Astrocyte (in vitro differentiated cells and primary cell): ENCODE data around the gene TRIM41. TPM values are rescaled to one million over a fixed set of nuclear protein-coding genes. Genes with fewer than 3 reads are reported as not detected.

Experiments
- DNase-seq: peaks from one replicate; pipeline ENCODE4 v3.0.0-alpha.2; 2010; ENCODE audit warnings: low read depth
- FAIRE-seq: peaks from 2 replicates; lab custom pipeline; 2011; peaks lifted over from hg19 to GRCh38; lab: Jason Lieb, UNC
- H2AFZ ChIP-seq: 2 replicates; pipeline ENCODE4 v1.6.0; 2012; ENCODE audit warnings: low read depth, low read length, inconsistent platforms
- H3K27ac ChIP-seq: 2 replicates; pipeline ENCODE4 v1.5.1; 2011; ENCODE audit warnings: low read depth, low read length, inconsistent platforms
- H3K27me3 ChIP-seq: 2 replicates; pipeline ENCODE4 v1.6.0; 2011; ENCODE audit warnings: low read length, inconsistent platforms; ENCODE audit not compliant: insufficient read depth
- H3K36me3 ChIP-seq: 2 replicates; pipeline ENCODE4 v1.5.1; 2011; ENCODE audit warnings: low read length, inconsistent platforms; ENCODE audit not compliant: insufficient read depth
- H3K4me1 ChIP-seq: 2 replicates; pipeline ENCODE4 v1.5.1; 2011; ENCODE audit warnings: low read length, inconsistent platforms; ENCODE audit not compliant: insufficient read depth
- H3K4me2 ChIP-seq: 2 replicates; pipeline ENCODE4 v1.6.0; 2012; ENCODE audit warnings: low read length, inconsistent platforms
- H3K4me3 ChIP-seq: 2 replicates; pipeline ENCODE4 v1.5.1; 2011; ENCODE audit warnings: low read depth, mild to moderate bottlenecking, low read length, inconsistent platforms; ENCODE audit not compliant: insufficient read depth
- H3K79me2 ChIP-seq: 2 replicates; pipeline ENCODE4 v1.6.0; 2012; ENCODE audit warnings: mild to moderate bottlenecking, low read length, inconsistent platforms; ENCODE audit not compliant: insufficient read depth
- H3K9ac ChIP-seq: 2 replicates; pipeline ENCODE4 v1.6.0; 2012; ENCODE audit warnings: mild to moderate bottlenecking, low read length, inconsistent platforms
- H3K9me3 ChIP-seq: 2 replicates; pipeline ENCODE4 v1.5.1; 2012; ENCODE audit warnings: low read depth, mild to moderate bottlenecking, low read length, inconsistent platforms; ENCODE audit not compliant: insufficient read depth
- H4K20me1 ChIP-seq: 2 replicates; pipeline ENCODE4 v1.6.0; 2012; ENCODE audit warnings: low read length, inconsistent platforms; ENCODE audit not compliant: insufficient read depth
- H3K27ac Mint-ChIP-seq: one replicate; pipeline ENCODE4 v1.8.0; 2021; ENCODE audit warnings: mild to moderate bottlenecking, mixed read lengths; ENCODE audit not compliant: unreplicated experiment
- H3K27me3 Mint-ChIP-seq: one replicate; pipeline ENCODE4 v1.8.0; 2021; ENCODE audit warnings: low read depth, mixed read lengths; ENCODE audit not compliant: unreplicated experiment
- H3K36me3 Mint-ChIP-seq: one replicate; pipeline ENCODE4 v1.8.0; 2021; ENCODE audit warnings: low read depth, mixed read lengths; ENCODE audit not compliant: unreplicated experiment
- H3K4me1 Mint-ChIP-seq: one replicate; pipeline ENCODE4 v1.8.0; 2021; ENCODE audit warnings: low read depth, mixed read lengths; ENCODE audit not compliant: unreplicated experiment
- H3K4me3 Mint-ChIP-seq: one replicate; pipeline ENCODE4 v1.8.0; 2021; ENCODE audit warnings: mild to moderate bottlenecking, moderate library complexity, mixed read lengths; ENCODE audit not compliant: unreplicated experiment
- H3K9me3 Mint-ChIP-seq: one replicate; pipeline ENCODE4 v1.8.0; 2021; ENCODE audit warnings: mild to moderate bottlenecking, mixed read lengths; ENCODE audit not compliant: unreplicated experiment
- CTCF ChIP-seq: IDR thresholded peaks from 2 replicates; pipeline ENCODE4 v1.5.1; 2011; ENCODE audit warnings: low read depth, mild to moderate bottlenecking, inconsistent platforms, low read length, moderate library complexity; ENCODE audit not compliant: insufficient read depth
- EZH2 ChIP-seq: IDR thresholded peaks from 2 replicates; pipeline ENCODE4 v1.6.1; 2012; ENCODE audit warnings: mild to moderate bottlenecking, low read length, inconsistent platforms; ENCODE audit not compliant: insufficient read depth
- total RNA-seq: library from RNA; stranded (reverse); gene quantifications from 2 replicates; pipeline ENCODE4 v1.2.1, GENCODE V29; 2021

TRIM41 gene
- total RNA-seq, 1 donor from 2014 or later, result 20.9 TPM

GRCh38 chr5:181194489-181195248, 28.4 kb upstream of the TRIM41 start:
- H3K27ac Mint-ChIP-seq, result no peak overlapping the region
- no peak overlapping the region for H3K4me3 Mint-ChIP-seq
- H3K4me3 ChIP-seq, result no peak overlapping the region
- no peak overlapping the region for H3K4me2 ChIP-seq
- no peak overlapping the region for H2AFZ ChIP-seq
- H3K4me1 Mint-ChIP-seq, result peaks cover 8% of the 10 kb centered on the region
- H3K79me2 ChIP-seq, result no peaks in the 10 kb centered on the region
- FAIRE-seq (no peak), DNase-seq (no peak)
- no peaks in the 10 kb centered on the region for H3K36me3 Mint-ChIP-seq
- H3K9me3 ChIP-seq, result no peaks in the 10 kb centered on the region
- H3K27ac ChIP-seq, result no peak overlapping the region
- no peaks in the 10 kb centered on the region for H3K9me3 Mint-ChIP-seq
- H3K36me3 ChIP-seq, result no peaks in the 10 kb centered on the region
- H3K9ac ChIP-seq, result no peak overlapping the region
- H3K27me3 Mint-ChIP-seq, result peaks cover 15% of the 10 kb centered on the region
- TF ChIP-seq CTCF, result no peak
- no peak for TF ChIP-seq EZH2
- H4K20me1 ChIP-seq, result no peaks in the 10 kb centered on the region
- H3K27me3 ChIP-seq, result peaks cover 7% of the 10 kb centered on the region
- H3K4me1 ChIP-seq, result peaks cover 20% of the 10 kb centered on the region

- Histone ChIP-seq H3K9me3 (no peaks in the 10 kb centered on the region), H3K36me3 (no peaks in the 10 kb centered on the region), H3K4me1 (peaks cover 13% of the 10 kb centered on the region), H3K27me3 (peaks cover 10% of the 10 kb centered on the region), H3K4me3 (no peak overlapping the region), H3K27ac (no peak overlapping the region), H3K9ac (no peak overlapping the region), H3K4me2 (no peak overlapping the region), H4K20me1 (no peaks in the 10 kb centered on the region), H3K79me2 (no peaks in the 10 kb centered on the region), H2AFZ (no peak overlapping the region)
- Mint-ChIP-seq H3K9me3 (no peaks in the 10 kb centered on the region), H3K4me3 (no peak overlapping the region), H3K27me3 (peaks cover 22% of the 10 kb centered on the region), H3K27ac (no peak overlapping the region), H3K36me3 (no peaks in the 10 kb centered on the region), H3K4me1 (peaks cover 8% of the 10 kb centered on the region)
- TF ChIP-seq EZH2 (no peak), CTCF (no peak)
- FAIRE-seq, result no peak
- no peak for DNase-seq
Observed at GRCh38 chr5:181195249-181195761, 27.8 kb upstream of the TRIM41 start.

GRCh38 chr5:181197326-181197951, 25.6 kb upstream of the TRIM41 start:
- H3K4me3 ChIP-seq, result no peak overlapping the region
- Mint-ChIP-seq H3K4me3 (no peak overlapping the region), H3K27ac (no peak overlapping the region), H3K4me1 (peaks cover 8% of the 10 kb centered on the region), H3K36me3 (no peaks in the 10 kb centered on the region), H3K9me3 (no peaks in the 10 kb centered on the region), H3K27me3 (peaks cover 38% of the 10 kb centered on the region)
- FAIRE-seq (no peak), DNase-seq (no peak)
- H3K4me2 ChIP-seq, result no peak overlapping the region
- peaks cover 2% of the 10 kb centered on the region for H3K4me1 ChIP-seq
- TF ChIP-seq EZH2 (no peak), CTCF (no peak)
- no peak overlapping the region for H2AFZ ChIP-seq
- H3K36me3 ChIP-seq, result no peaks in the 10 kb centered on the region
- H3K27me3 ChIP-seq, result peaks cover 14% of the 10 kb centered on the region
- no peaks in the 10 kb centered on the region for H3K9me3 ChIP-seq
- H3K9ac ChIP-seq, result no peak overlapping the region
- H3K79me2 ChIP-seq, result no peaks in the 10 kb centered on the region
- no peaks in the 10 kb centered on the region for H4K20me1 ChIP-seq
- no peak overlapping the region for H3K27ac ChIP-seq
